Right ventricle myocardium superior (tissue), 1 donor: ENCODE measurements around the gene ONECUT2. TPM values are rescaled to one million over a fixed set of nuclear protein-coding genes. Genes with fewer than 3 reads are reported as not detected.
"Not testable (repeated sequence)": the region's sequence is repeated elsewhere in the genome, so short reads cannot be mapped to it uniquely, and the experiment has no call there.

Source experiments
- ATAC-seq: fragments of 200-7000 bp; cut with Tn5 transposase; one replicate; pipeline ENCODE4 v1.9.1; 2020; ENCODE audit warnings: mild to moderate bottlenecking; ENCODE audit not compliant: poor library complexity
- DNase-seq: peaks from one replicate; pipeline ENCODE4 v3.0.0-alpha.2; 2020
- intact Hi-C: fragments of 100-400 bp; cut with DNase I; formaldehyde crosslinking; loops from one replicate; pipeline ENCODE4 v1.11.2; 2022
- total RNA-seq: library from RNA; stranded (reverse); fragmentation: NEBNext Ultra II Directional; extraction: Animal tissue kit (Norgen Biotek cat#: 25700); gene quantifications from one replicate; pipeline ENCODE4 v1.2.1, GENCODE V29; 2021
- donor health status: DM: no; HTN: yes; CAD: no; lungs with severe emphysema.

The ONECUT2 gene
- total RNA-seq, 1 donor from 2014 or later, result 0.03 TPM

- no peak for ATAC-seq
- DNase-seq, result no peak
- intact Hi-C loops, result no loop called here
Observed at GRCh38 chr18:57502624-57503023, 67.5 kb downstream of the ONECUT2 start.

GRCh38 chr18:57505231-57505630 lies 70.1 kb downstream of the ONECUT2 start:
- no peak for DNase-seq
- intact Hi-C loops, result no loop called here
- no peak for ATAC-seq

GRCh38 chr18:57516056-57516455 lies 80.9 kb downstream of the ONECUT2 start:
- ATAC-seq (no peak), DNase-seq (no peak)
- intact Hi-C loops, result no loop called here

GRCh38 chr18:57518533-57518932 lies 83.4 kb downstream of the ONECUT2 start:
- intact Hi-C loops, result no loop called here
- no peak for DNase-seq
- ATAC-seq, result no peak

GRCh38 chr18:57519668-57520424 lies 84.7 kb downstream of the ONECUT2 start:
- DNase-seq, result no peak
- intact Hi-C loops, result no loop called here
- ATAC-seq, result no peak

GRCh38 chr18:57522348-57522747 lies 87.2 kb downstream of the ONECUT2 start:
- DNase-seq, ATAC-seq, intact Hi-C loops: not testable (repeated sequence)

- DNase-seq (no peak), ATAC-seq (peak; percentile 31)
- intact Hi-C loops, result no loop called here
Observed at GRCh38 chr18:57523171-57523956, 88.2 kb downstream of the ONECUT2 start.

- DNase-seq (no peak), ATAC-seq (no peak)
- intact Hi-C loops, result no loop called here
Observed at GRCh38 chr18:57527556-57528229, 92.5 kb downstream of the ONECUT2 start.

GRCh38 chr18:57529151-57529550 lies 94.0 kb downstream of the ONECUT2 start:
- no peak for ATAC-seq

GRCh38 chr18:57533006-57533867 lies 98.1 kb downstream of the ONECUT2 start:
- ATAC-seq (peak; percentile 45), DNase-seq (no peak)
- intact Hi-C loops, result no loop called here

More at GRCh38 chr18:57529151-57529550, 94.0 kb downstream of the ONECUT2 start:
- DNase-seq, result no peak
- intact Hi-C loops, result no loop called here

GRCh38 chr18:57533868-57534510 lies 98.8 kb downstream of the ONECUT2 start:
- DNase-seq, result no peak
- intact Hi-C loops, result no loop called here
- ATAC-seq, result no peak

- ATAC-seq (no peak), DNase-seq (no peak)
- intact Hi-C loops, result no loop called here
Observed at GRCh38 chr18:57534511-57534909, 99.3 kb downstream of the ONECUT2 start.

- ATAC-seq, result no peak
- intact Hi-C loops, result no loop called here
- no peak for DNase-seq
Observed at GRCh38 chr18:57538614-57539013, 103.4 kb downstream of the ONECUT2 start.

- intact Hi-C loops, result no loop called here
- DNase-seq (no peak), ATAC-seq (no peak)
Observed at GRCh38 chr18:57539702-57540101, 104.5 kb downstream of the ONECUT2 start.
